Measurements from ENCODE around the gene PSMB11. TPM values are rescaled to one million over a fixed set of nuclear protein-coding genes. Genes with fewer than 3 reads are reported as not detected.

Gene PSMB11
- total RNA-seq, 4 donors from 2014 or later = not detected

- H3K4me3 ChIP-seq (ENCODE audit: low read depth, poor library complexity, severe bottlenecking) = no peak overlapping the region
- TF ChIP-seq CTCF (IDR thresholded peaks at IDR 0.05) = no peak
- intact Hi-C loops (cut with DNase I; ENCODE audit: low total_unique reads) = no loop called here
- DNase-seq (ENCODE audit: low spot score in 2 of 2) = no peak
- 80 to 82% methylated on average over 9 of the region's 9 CpGs for WGBS, 2 donors
Measured at GRCh38 chr14:23021434-23021833, 20.6 kb upstream of the PSMB11 start.

- DNase-seq (ENCODE audit: low spot score in 2 of 2) = no peak
- TF ChIP-seq CTCF (IDR thresholded peaks at IDR 0.05) (no peak), POLR2A (IDR thresholded peaks at IDR 0.05) (no peak)
- no peak overlapping the region for H3K4me3 ChIP-seq (ENCODE audit: low read depth, poor library complexity, severe bottlenecking)
- intact Hi-C loops (cut with DNase I; ENCODE audit: low total_unique reads) = no loop called here
- WGBS, 2 donors = 56 to 64% methylated on average over 7 of the region's 7 CpGs
Measured at GRCh38 chr14:23021889-23022442, 20.0 kb upstream of the PSMB11 start.

- intact Hi-C loops (cut with DNase I; ENCODE audit: low total_unique reads) = no loop called here
- no peak for TF ChIP-seq POLR2A (IDR thresholded peaks at IDR 0.05)
- TF ChIP-seq CTCF (IDR thresholded peaks at IDR 0.05) = no peak
- 79 to 84% methylated on average over 8 of the region's 8 CpGs for WGBS, 2 donors
- no peak for DNase-seq (ENCODE audit: low spot score in 2 of 2)
- no peak overlapping the region for H3K4me3 ChIP-seq (ENCODE audit: low read depth, poor library complexity, severe bottlenecking)
Measured at GRCh38 chr14:23023022-23023794, 18.8 kb upstream of the PSMB11 start.

GRCh38 chr14:23023795-23024152, 18.2 kb upstream of the PSMB11 start:
- TF ChIP-seq CTCF (IDR thresholded peaks at IDR 0.05) = no peak
- TF ChIP-seq POLR2A (IDR thresholded peaks at IDR 0.05) = no peak
- no peak for DNase-seq (ENCODE audit: low spot score in 2 of 2)
- WGBS, 2 donors = 87 to 95% methylated on average over 2 of the region's 2 CpGs
- intact Hi-C loops (cut with DNase I; ENCODE audit: low total_unique reads) = no loop called here
- no peak overlapping the region for H3K4me3 ChIP-seq (ENCODE audit: low read depth, poor library complexity, severe bottlenecking)

- H3K4me3 ChIP-seq (ENCODE audit: low read depth, poor library complexity, severe bottlenecking) = no peak overlapping the region
- WGBS, 2 donors = 73 to 74% methylated on average over 7 of the region's 7 CpGs
- no peak for TF ChIP-seq POLR2A (IDR thresholded peaks at IDR 0.05)
- no peak for TF ChIP-seq CTCF (IDR thresholded peaks at IDR 0.05)
- intact Hi-C loops (cut with DNase I; ENCODE audit: low total_unique reads) = no loop called here
- DNase-seq (ENCODE audit: low spot score in 2 of 2) = no peak
Measured at GRCh38 chr14:23024612-23025075, 17.4 kb upstream of the PSMB11 start.
